Transverse colon (tissue), 4 donors: Measurements from ENCODE around the gene RABGGTA. TPM values are rescaled to one million over a fixed set of nuclear protein-coding genes. Genes with fewer than 3 reads are reported as not detected.

Experiments used
- DNase-seq: peaks from one replicate; pipeline ENCODE4 v3.0.0-alpha.2; 2019
- H3K27ac ChIP-seq, 4 donors: fragments of 200-600 bp; sonication (generic); 2 replicates each; pipeline ENCODE4 v1.5.1; 2016 to 2018; ENCODE audit warnings: inconsistent platforms in 4 of 4
- H3K27me3 ChIP-seq: fragments of 200-600 bp; sonication (generic); 2 replicates; pipeline ENCODE4 v1.5.1; 2017; ENCODE audit warnings: inconsistent platforms
- H3K36me3 ChIP-seq, 4 donors: fragments of 200-600 bp; sonication (generic); 2 replicates each; pipeline ENCODE4 v1.5.1; 2017 to 2019; ENCODE audit warnings: inconsistent platforms in 4 of 4
- H3K4me1 ChIP-seq, 4 donors: fragments of 200-600 bp; sonication (generic); 2 replicates each; pipeline ENCODE4 v1.5.1; 2017 to 2020; ENCODE audit warnings: inconsistent platforms in 4 of 4
- H3K4me3 ChIP-seq, 4 donors: fragments of 200-600 bp; sonication (generic); 1 replicate in 1 of 4; 2 replicates in 3 of 4; pipeline versions ENCODE4 v1.5.1 to v1.6.1; 2017 to 2019; ENCODE audit warnings: inconsistent platforms in 4 of 4
- H3K9me3 ChIP-seq, 2 donors: fragments of 200-600 bp; sonication (generic); 2 replicates each; pipeline ENCODE4 v1.5.1; 2017 to 2019; ENCODE audit warnings: inconsistent platforms in 2 of 2
- CTCF ChIP-seq, 5 experiments: fragments of 200-600 bp in 3 of 5; fragments of 450-650 bp in 2 of 5; sonication (generic) in 3 of 5; IDR thresholded peaks; 1 replicate in 2 of 5; 2 replicates in 3 of 5; pipeline ENCODE4 v1.5.1; 2016 to 2017; ENCODE audit warnings: antibody characterized with exemption in 5 of 5, inconsistent platforms in 3 of 5, mild to moderate bottlenecking in 2 of 5, moderate library complexity in 1 of 5
- EP300 ChIP-seq: sonication (generic); formaldehyde crosslinking; IDR thresholded peaks from one replicate; pipeline ENCODE4 v1.6.1; 2017; ENCODE audit warnings: antibody characterized with exemption, low read depth
- POLR2A ChIP-seq: fragments of 450-650 bp; IDR thresholded peaks from one replicate; pipeline ENCODE4 v1.6.1; 2016; ENCODE audit warnings: antibody characterized with exemption, mild to moderate bottlenecking, moderate library complexity
- POLR2AphosphoS5 ChIP-seq, 3 donors: sonication (generic); formaldehyde crosslinking; IDR thresholded peaks; one replicate each; pipeline ENCODE4 v1.6.1; 2016; ENCODE audit warnings: antibody characterized with exemption in 3 of 3
- WGBS, 2 donors: methylation state at CpG; one replicate each; pipeline ENCODE4 v1.1.5; 2018; ENCODE audit warnings: low coverage in 1 of 2; 5-methylcytosine and 5-hydroxymethylcytosine counted together
- in situ Hi-C, 4 donors: fragments of 200-750 bp; cut with MboI; loops; one replicate each; pipeline versions ENCODE4 v1.15.0 to v1.15.1; 2017; ENCODE audit warnings: low sequenced_read_pairs in 3 of 4, low pct_ligation_motif_present in 1 of 4, low pct_unique_long_range_greater_than_20kb in 1 of 4
- intact Hi-C: fragments of 100-400 bp; cut with DNase I; formaldehyde crosslinking; loops from one replicate; pipeline ENCODE4 v1.15.1; 2023; ENCODE audit warnings: low total_unique reads
- total RNA-seq, 4 donors: library from RNA; depleted of rRNA; stranded (reverse); fragments of >200 nt; gene quantifications; one replicate each; pipeline ENCODE4 v1.1.0, GENCODE V29; 2016

RABGGTA gene
- total RNA-seq, 4 donors from 2014 or later, result 47.3 to 227 (median 53.0) TPM

GRCh38 chr14:24312736-24313507, 41.5 kb upstream of the RABGGTA start:
- Histone ChIP-seq H3K27me3 (peaks cover 7% of the 10 kb centered on the region), H3K4me3 (no peak overlapping the region), H3K36me3 (no peaks in the 10 kb centered on the region), H3K4me1 (peaks cover 19 to 70% (median 46%) of the 10 kb centered on the region in 4 donors), H3K27ac (peak overlapping the region; percentile 81 to 90 (median 86)), H3K9me3 (no peaks in the 10 kb centered on the region)
- intact Hi-C loops, result no loop called here
- TF ChIP-seq POLR2AphosphoS5 (IDR thresholded peaks at IDR 0.05) (peak in 1 of 3 donors; percentile 28), POLR2A (no peak)
- 59 to 71% methylated on average over 4 to 9 of the region's 9 CpGs for WGBS, 2 donors
- in situ Hi-C loops, result no loop called here
- peak; percentile 62 for DNase-seq

- Histone ChIP-seq H3K4me1 (peaks cover 19 to 79% (median 55%) of the 10 kb centered on the region in 4 donors), H3K9me3 (no peaks in the 10 kb centered on the region), H3K27me3 (peaks cover 3% of the 10 kb centered on the region), H3K4me3 (peak overlapping the region in 2 of 4 donors; percentile 45 to 58), H3K27ac (peak overlapping the region; percentile 81 to 90 (median 86)), H3K36me3 (no peaks in the 10 kb centered on the region)
- in situ Hi-C loops (no loop called here), intact Hi-C loops (no loop called here)
- DNase-seq, result no peak
- 92% methylated on average over 1 of the region's 1 CpG; no CpG with 5 or more reads in 1 of the 2 donors for WGBS, 2 donors
- TF ChIP-seq POLR2AphosphoS5 (IDR thresholded peaks at IDR 0.05) (no peak), EP300 (no peak)
These were observed 40.6 kb upstream of the RABGGTA start for GRCh38 chr14:24311837-24312615.

- Histone ChIP-seq H3K36me3 (no peaks in the 10 kb centered on the region), H3K4me3 (peak within 1 kb of the TSS; percentile 34 to 58 (median 40)), H3K9me3 (no peaks in the 10 kb centered on the region), H3K4me1 (peaks cover 19 to 72% (median 51%) of the 10 kb centered on the region in 4 donors), H3K27me3 (no peaks in the 10 kb centered on the region), H3K27ac (peak within 1 kb of the TSS; percentile 81 to 90 (median 86))
- intact Hi-C loops, result no loop called here
- TF ChIP-seq CTCF (IDR thresholded peaks at IDR 0.05), result peak; percentile 39 to 76 (median 43)
- peak; percentile 5 to 51 (median 48) for TF ChIP-seq POLR2AphosphoS5 (IDR thresholded peaks at IDR 0.05)
- peak; percentile 30 for TF ChIP-seq POLR2A
- no peak for TF ChIP-seq EP300
- DNase-seq, result peak; percentile 79
- WGBS, 2 donors, result 24% methylated on average over 35 of the region's 99 CpGs; no CpG with 5 or more reads in 1 of the 2 donors
- in situ Hi-C loops, result no loop called here
These were observed 39.5 kb upstream of the RABGGTA start, which contains the start of gene LTB4R for GRCh38 chr14:24310646-24311604. LTB4R (plus strand) TSS chr14:24311502; CDS start chr14:24315652, 4,150 bp downstream.

- TF ChIP-seq POLR2A (no peak), EP300 (no peak), CTCF (IDR thresholded peaks at IDR 0.05) (no peak), POLR2AphosphoS5 (IDR thresholded peaks at IDR 0.05) (no peak)
- peak; percentile 60 for DNase-seq
- WGBS, 2 donors, result 21 to 33% methylated on average over 1 to 5 of the region's 5 CpGs
- Histone ChIP-seq H3K9me3 (no peaks in the 10 kb centered on the region), H3K4me1 (peaks cover 19 to 65% (median 48%) of the 10 kb centered on the region in 4 donors), H3K36me3 (peaks cover 0 to 6% (median 3%) of the 10 kb centered on the region in 4 donors), H3K4me3 (peak overlapping the region; percentile 34 to 58 (median 40)), H3K27ac (peak overlapping the region; percentile 81 to 90 (median 86)), H3K27me3 (no peaks in the 10 kb centered on the region)
- in situ Hi-C loops, result no loop called here
- intact Hi-C loops, result no loop called here
These were observed 38.9 kb upstream of the RABGGTA start for GRCh38 chr14:24310265-24310645.
